GM19452 (cell line): ENCODE results near the gene FN3KRP.
"Not testable (repeated sequence)": the region's sequence is repeated elsewhere in the genome, so short reads cannot be mapped to it uniquely, and the experiment has no call there.

ENCODE experiments used
- ATAC-seq: cut with Tn5 transposase; IDR thresholded peaks from one replicate; pipeline ENCODE4 v1.9.1; 2021; ENCODE audit not compliant: unreplicated experiment

Gene FN3KRP

DNA sequence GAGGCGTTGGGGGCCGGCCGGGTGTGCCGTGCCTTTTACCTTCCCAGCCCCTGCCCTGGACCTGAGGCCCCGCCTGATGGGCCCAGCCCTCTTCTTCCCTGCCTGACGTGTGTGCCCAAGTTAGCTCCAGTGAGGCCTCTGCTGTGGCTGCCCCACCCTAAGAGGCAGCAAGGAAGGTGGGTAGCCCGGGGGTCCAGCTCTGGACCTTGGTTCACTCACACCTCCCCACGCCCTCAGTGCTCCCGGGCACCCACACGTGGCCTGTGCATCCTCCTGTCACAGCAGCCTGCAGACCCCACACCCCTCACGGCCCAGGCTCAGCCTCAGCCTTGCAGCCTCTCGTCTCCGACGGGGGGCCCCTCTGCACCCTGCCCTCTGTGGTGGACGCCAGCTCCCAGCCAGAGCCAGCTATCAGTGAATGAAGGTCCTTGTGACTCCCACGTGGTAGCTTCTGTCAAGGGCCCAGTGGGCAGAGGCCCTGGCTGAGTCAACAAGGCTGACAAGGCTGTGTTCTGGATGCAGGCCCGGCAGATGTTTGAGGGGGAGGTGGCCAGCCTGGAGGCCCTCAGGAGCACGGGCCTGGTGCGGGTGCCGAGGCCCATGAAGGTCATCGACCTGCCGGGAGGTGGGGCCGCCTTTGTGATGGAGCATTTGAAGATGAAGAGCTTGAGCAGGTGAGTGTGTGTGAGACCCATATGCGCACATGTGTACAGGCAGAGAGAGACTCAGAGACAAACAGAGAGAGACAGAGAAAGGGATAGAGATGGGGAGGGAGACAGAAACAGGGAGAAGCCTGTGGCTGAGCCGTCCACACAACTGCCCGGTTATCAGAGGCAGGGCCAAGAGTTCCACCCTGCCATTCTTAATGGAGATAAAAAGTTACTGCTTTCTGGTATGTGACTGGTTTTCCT, 21.7 kb downstream of the FN3KRP start:
- no peak for ATAC-seq

DNA sequence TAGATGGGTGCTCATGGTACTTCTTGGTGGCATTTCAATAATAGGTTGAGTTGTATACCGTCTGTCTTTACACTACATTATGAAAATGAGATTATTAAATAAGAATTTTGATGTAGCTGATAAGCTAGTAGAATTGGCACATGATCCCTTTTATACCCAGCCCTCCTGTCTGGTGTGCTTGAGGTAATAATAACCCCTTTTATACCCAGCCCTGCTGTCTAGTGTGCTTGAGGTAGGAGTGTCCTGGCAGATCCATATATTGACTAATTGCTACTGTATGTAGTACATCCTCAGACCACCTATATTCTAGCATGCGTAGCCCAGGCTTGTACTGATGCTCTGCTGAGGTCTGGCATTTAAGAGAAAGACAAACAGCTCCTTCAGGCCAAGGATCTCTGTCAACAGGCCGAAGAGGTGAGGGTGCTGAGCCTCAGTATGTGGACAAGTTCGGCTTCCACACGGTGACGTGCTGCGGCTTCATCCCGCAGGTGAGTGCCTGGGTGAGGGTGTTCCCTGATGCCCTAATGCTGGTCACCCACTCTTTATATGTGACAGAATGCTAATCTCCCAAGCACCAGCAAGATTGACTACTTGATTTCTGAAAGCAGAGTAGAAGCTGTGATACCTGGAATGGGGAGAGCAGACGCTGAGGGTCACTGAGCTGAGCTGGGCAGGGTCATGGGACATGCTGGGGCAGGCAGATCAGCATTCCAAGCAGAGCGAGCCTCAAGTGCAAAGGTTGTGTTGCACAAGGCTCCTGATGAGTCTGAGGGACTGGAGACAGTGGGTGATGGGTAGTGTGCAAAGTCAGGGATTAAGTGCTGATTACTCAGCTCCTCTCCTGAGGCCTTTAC, 24.6 kb downstream of the FN3KRP start:
- ATAC-seq = no peak

- ATAC-seq = no peak
Observed at GRCh38 chr17:82743344-82744219, 27.1 kb downstream of the FN3KRP start.

GRCh38 chr17:82744736-82745135, 28.2 kb downstream of the FN3KRP start:
- ATAC-seq = not testable (repeated sequence)

- ATAC-seq = no peak
Observed at GRCh38 chr17:82745524-82745923, 29.0 kb downstream of the FN3KRP start.

DNA sequence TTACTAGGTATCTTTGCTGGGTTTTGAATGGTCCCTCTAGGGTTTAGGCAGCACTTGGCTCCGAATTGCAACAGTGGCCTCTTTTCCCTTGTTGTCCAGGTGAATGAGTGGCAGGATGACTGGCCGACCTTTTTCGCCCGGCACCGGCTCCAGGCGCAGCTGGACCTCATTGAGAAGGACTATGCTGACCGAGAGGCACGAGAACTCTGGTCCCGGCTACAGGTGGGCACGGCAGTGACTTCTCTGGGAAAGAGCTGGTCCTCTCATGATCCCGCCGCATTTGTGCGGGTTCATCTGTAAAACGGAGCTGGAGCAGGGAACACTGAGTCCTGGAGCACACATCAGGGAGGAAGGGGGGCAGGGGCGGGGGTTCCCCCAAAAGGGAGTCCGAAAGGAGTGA, 32.2 kb downstream of the FN3KRP start:
- ATAC-seq = no peak

DNA sequence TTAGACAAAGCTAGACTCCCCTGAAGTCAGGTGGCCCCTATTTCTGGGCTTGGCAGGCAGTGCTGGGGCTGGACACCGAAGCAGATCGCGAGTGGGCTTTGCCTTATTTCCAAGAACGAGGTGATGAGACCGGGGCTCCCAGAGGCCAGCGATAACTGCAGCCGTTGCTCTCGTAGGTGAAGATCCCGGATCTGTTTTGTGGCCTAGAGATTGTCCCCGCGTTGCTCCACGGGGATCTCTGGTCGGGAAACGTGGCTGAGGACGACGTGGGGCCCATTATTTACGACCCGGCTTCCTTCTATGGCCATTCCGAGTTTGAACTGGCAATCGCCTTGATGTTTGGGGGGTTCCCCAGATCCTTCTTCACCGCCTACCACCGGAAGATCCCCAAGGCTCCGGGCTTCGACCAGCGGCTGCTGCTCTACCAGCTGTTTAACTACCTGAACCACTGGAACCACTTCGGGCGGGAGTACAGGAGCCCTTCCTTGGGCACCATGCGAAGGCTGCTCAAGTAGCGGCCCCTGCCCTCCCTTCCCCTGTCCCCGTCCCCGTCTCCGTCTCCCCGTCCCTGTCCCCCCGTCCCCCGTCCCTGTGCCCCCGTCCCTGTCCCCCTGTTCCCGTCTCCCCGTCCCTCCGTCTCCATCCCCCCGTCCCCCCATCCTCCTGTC, 33.9 kb downstream of the FN3KRP start:
- ATAC-seq = no peak

- ATAC-seq = peak; percentile 34
Observed at GRCh38 chr17:82751171-82751570, 34.7 kb downstream of the FN3KRP start.

- ATAC-seq = peak; percentile 74
Observed at GRCh38 chr17:82751571-82752370, 35.3 kb downstream of the FN3KRP start, which contains the start of gene TBCD. Gene TBCD (plus strand): TSS chr17:82752065. CDS start chr17:82752194, 129 bp downstream.

- ATAC-seq = peak; percentile 28
Observed at GRCh38 chr17:82752371-82753200, 36.1 kb downstream of the FN3KRP start.

DNA sequence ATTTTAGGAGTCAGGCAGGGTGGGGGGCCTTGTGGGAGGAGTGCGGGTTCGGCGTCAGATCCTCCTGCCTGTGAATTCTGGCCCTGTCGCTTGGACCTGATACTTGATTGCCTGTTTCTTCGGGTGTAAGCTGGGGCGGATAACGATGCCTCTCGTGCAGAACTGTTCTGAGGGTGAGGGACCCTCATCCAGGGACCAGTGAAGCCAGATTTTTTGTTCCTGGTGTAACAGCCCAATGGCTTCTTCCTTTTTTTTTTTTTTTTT, 36.6 kb downstream of the FN3KRP start:
- no peak for ATAC-seq

DNA sequence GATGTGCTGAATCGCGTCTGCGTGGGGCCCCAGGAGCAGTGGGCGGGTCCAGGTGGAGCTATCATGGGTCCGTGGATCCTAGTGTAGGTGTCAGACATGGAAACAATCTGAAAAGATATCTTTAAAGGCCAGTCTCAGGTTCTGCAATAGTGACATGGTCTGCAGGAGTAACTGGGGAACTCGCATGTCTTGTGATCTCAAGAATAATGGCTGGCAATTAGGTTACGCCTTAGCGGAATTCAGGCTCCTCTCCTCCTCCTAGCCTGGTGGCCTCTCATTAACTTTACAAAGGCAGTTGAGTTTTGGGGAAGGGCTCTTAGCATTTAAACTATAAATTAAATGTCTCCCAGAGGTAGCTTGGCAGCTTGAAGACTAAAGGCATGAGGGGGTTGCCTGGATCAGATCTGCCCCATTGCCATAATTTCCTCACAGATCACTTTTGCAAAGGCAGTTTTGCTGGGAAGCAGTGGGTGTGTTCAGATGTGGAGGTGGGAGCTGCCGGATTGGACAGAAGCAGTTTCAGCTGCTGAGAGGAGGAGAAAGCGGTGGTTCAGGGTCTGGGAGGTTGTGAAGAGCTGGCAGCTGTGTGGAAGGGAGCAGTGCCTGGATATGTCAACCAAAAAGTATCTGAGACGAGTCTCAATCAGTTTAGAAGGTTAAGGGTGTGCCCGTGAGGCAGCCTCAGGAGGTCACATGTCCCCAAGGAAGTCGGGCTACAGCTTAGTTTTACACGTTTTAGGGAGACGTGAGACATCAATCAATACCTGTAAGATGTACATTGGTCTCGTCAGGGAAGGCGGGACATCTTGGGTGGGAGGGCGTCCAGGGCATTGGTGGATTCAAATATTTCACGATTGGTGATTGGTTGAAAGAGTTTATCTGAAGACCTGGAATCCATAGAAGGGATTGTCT, 38.0 kb downstream of the FN3KRP start:
- ATAC-seq = no peak

DNA sequence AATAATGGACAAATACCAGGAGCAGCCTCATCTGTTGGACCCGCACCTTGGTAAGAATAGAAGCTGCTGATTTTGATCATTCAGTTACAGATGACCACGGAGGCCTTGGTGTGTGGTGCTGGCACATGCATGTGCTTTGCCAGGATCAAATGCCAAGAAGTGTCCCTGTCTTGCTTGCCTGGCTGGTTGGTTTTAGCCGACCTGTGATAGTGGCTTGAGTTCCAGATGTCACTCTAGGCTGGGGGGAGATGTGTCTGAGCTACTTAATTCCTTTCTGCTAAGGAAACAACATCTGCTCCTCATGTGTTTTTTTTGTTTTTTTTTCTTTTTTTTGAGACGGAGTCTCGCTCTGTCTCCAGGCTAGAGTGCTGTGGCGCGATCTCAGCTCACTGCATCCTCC, 39.7 kb downstream of the FN3KRP start:
- ATAC-seq = no peak

DNA sequence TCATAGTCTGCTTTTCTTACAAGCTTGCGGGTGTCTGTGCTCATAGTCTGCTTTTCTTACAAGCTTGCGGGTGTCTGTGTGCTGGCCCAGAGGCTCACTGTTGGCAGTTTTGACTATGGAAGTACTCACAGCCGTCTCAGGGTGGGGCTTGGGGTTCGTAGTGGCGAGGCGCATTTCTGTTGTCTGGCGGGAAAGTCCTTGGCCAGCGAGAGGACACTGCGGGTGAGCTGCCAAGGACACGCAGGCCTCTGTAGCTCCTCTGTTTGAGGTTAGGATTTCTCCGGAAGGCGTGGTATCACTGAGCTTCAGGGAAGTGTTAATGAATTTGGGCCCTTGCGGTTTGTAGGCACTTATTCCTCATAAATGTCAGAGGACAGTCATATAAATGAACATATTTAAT, 48.9 kb downstream of the FN3KRP start:
- no peak for ATAC-seq

GRCh38 chr17:82767041-82767754, 50.7 kb downstream of the FN3KRP start:
- no peak for ATAC-seq

- ATAC-seq = no peak
Observed at GRCh38 chr17:82769041-82769440, 52.5 kb downstream of the FN3KRP start.

DNA sequence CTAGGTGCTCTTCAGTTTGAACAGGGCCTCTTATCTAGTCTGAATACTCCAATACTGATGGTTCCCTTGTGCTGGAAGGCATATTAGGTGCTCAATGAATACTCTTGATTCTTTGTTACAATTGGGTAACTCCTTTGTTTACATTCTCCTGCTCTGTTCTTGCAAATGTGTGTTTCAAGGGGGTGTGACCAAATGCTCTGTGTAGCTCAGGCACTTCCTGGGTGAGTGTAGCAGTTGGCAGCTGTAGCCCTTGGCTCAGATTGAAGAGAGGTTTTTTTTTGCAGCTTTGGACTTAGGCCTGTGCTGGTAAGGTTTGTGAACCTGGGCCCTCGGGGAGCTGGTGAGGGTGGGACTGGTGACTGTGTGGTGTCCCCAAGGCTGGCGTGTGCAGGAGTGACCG, 55.5 kb downstream of the FN3KRP start:
- no peak for ATAC-seq
